ENCODE results near the gene CNTNAP3B.
"Not testable (repeated sequence)": the region's sequence is repeated elsewhere in the genome, so short reads cannot be mapped to it uniquely, and the experiment has no call there.

Gene CNTNAP3B

GRCh38 chr9:42129073-42129729 is at the start of gene CNTNAP3B:
Gene CNTNAP3B (minus strand): TSS chr9:42129426. CDS start chr9:42129094, 332 bp downstream.
- peak within 1 kb of the TSS in 1 of 2 donors; percentile 48 for H3K4me3 ChIP-seq
- H3K27ac ChIP-seq; H3K9me3 ChIP-seq; intact Hi-C loops (cut with DNase I; ENCODE audit: low total_unique reads); H3K27me3 ChIP-seq; H3K4me1 ChIP-seq; DNase-seq; H3K36me3 ChIP-seq: not testable (repeated sequence)

GRCh38 chr9:42160299-42160698 is 31.1 kb upstream of the CNTNAP3B start:
- DNase-seq; H3K9me3 ChIP-seq; H3K27ac ChIP-seq; H3K27me3 ChIP-seq; intact Hi-C loops (cut with DNase I; ENCODE audit: low total_unique reads); H3K4me1 ChIP-seq; H3K4me3 ChIP-seq; H3K36me3 ChIP-seq: not testable (repeated sequence)

DNA sequence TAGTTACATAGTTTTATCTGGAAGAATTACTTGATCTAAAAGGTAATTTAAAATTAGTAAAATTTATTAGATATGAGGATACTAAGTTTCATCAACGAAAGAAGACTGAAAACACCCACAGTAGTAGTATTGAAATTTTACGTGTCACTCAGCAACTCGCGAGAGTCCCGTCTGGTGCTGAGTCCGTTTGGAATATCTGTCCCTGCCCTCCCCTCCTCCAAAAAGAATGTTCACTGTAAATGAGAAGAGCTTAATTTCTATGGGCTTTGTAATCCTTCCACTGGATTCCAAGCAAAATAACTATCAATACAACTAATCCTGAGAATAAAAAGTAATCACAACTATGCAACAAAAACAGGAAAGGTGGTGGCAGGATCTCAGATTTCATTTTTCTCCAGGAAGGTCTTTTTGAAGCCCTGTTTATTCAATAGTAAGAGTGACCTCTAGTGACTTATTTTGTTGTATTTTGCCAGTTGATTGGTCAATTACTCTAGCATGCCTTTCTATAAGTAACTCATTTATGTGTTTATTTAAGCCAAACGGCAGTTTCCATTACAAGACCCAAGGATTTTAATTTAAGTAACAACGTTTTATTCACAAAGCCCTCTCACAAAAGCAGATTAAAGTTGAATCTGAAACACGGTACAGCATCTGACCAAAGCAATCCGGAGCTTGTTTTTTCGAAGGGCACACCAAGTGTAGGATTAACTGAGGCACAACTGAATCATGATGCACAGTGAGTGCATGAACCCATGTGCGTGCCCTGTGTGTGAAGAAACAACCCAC is 2.0 kb downstream of the CNTNAP3B start:
- H3K9me3 ChIP-seq; H3K36me3 ChIP-seq; H3K4me1 ChIP-seq; intact Hi-C loops (cut with DNase I; ENCODE audit: low total_unique reads); DNase-seq; H3K27ac ChIP-seq; H3K27me3 ChIP-seq: not testable (repeated sequence)
- H3K4me3 ChIP-seq, result peak overlapping the region; percentile 7 to 40

GRCh38 chr9:42121007-42121406 is 8.2 kb downstream of the CNTNAP3B start:
- intact Hi-C loops (cut with DNase I; ENCODE audit: low total_unique reads); DNase-seq; H3K9me3 ChIP-seq; H3K27ac ChIP-seq; H3K4me1 ChIP-seq; H3K36me3 ChIP-seq; H3K4me3 ChIP-seq; H3K27me3 ChIP-seq: not testable (repeated sequence)

DNA sequence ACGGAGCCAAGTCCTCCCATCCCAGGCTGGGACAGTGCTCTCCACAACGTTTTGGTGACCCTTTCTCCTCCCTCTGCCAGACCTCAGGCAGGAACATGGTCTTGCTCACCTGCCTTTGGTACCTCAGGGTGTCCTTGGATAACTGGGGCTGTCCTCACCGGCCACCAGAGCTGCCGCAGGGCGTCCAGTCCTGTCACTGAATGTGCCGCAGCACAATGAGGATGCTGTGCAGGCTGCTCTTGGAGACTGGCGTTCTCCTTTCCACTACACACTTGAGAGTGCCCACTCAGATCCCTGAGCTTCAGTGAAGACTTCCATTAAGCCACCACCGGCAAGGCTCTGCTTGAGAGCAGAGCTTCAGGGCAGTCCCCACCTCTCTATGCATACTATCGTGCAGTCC is 33.3 kb downstream of the CNTNAP3B start:
- intact Hi-C loops (cut with DNase I; ENCODE audit: low total_unique reads); H3K36me3 ChIP-seq; H3K27ac ChIP-seq; H3K4me3 ChIP-seq; DNase-seq; H3K4me1 ChIP-seq; H3K27me3 ChIP-seq; H3K9me3 ChIP-seq: not testable (repeated sequence)

DNA sequence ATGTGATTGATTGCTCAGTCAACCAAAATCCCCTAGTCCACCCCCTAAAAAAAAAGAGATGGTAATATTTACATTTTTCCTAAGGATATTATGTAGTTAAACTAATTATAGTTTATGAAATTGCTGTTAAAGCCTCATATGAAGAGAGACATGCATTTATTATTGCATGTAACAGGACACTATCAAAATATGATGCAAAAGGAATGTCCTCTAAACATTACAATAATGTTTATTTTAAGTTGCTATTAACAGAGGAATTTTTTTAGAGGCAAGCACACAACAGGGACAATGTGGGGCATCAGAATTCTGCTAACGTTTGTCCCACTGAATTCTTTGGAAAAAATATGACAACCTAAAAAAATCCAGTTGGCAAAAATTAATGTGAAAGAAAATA is 44.7 kb downstream of the CNTNAP3B start:
- H3K9me3 ChIP-seq; H3K27me3 ChIP-seq; DNase-seq; H3K4me3 ChIP-seq; H3K4me1 ChIP-seq; H3K36me3 ChIP-seq; H3K27ac ChIP-seq; intact Hi-C loops (cut with DNase I; ENCODE audit: low total_unique reads): not testable (repeated sequence)

DNA sequence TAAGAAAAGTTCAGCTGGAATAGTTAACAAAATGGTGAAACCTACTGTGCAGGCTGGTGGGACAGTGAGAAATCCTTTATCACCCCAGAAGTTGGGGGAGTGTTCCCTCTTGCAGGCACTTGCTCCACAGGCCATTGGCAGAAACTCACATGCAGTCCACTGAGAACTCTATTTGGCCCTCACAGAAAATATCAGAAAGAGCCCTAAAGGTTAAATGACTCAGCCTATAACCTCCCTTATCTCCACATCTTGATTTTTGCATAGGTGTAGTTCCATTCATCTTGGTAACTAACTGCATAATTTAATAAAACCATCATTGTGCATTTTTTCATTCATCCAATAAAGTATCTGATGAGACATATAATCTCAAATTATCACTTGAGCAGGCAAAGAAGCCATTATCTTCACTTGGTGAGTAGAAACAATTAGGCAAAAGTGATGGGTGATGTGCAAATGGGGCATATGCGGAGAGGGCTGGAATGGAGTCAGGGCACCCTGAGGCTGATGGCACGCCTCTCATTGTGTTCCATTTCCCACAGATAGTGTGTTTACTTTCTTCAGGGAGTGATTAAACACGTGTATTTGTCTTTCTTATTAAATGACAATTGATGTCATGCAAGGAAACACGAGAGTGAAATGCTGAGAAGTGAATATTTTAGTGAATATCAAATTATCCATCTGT is 45.2 kb downstream of the CNTNAP3B start:
- H3K4me3 ChIP-seq; DNase-seq; H3K9me3 ChIP-seq; H3K36me3 ChIP-seq; H3K4me1 ChIP-seq; H3K27me3 ChIP-seq; intact Hi-C loops (cut with DNase I; ENCODE audit: low total_unique reads); H3K27ac ChIP-seq: not testable (repeated sequence)

GRCh38 chr9:42080376-42080775 is 48.9 kb downstream of the CNTNAP3B start:
- H3K4me1 ChIP-seq; intact Hi-C loops (cut with DNase I; ENCODE audit: low total_unique reads); DNase-seq; H3K27ac ChIP-seq; H3K36me3 ChIP-seq; H3K4me3 ChIP-seq; H3K27me3 ChIP-seq; H3K9me3 ChIP-seq: not testable (repeated sequence)

DNA sequence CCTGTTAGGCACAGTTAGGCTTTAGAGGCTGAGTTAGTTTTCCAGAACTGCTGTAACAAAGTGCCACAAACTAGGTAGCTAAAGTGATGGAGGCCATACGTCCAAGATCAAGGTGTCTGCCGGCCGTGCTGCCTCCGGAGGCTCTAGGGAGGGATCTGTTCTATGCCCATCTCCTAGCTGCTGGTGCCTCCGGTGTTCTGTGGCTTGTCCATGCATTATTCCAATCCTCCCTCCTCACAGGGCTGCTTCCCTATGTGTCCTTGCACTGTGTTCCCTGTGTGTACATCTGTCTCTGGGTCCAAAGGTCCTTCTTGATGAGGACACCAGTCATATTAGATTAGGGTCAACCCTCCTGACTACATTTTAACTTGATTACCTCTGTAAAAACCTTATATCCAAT is 54.4 kb downstream of the CNTNAP3B start:
- intact Hi-C loops (cut with DNase I; ENCODE audit: low total_unique reads); H3K4me1 ChIP-seq; H3K4me3 ChIP-seq; H3K36me3 ChIP-seq; DNase-seq; H3K9me3 ChIP-seq; H3K27me3 ChIP-seq; H3K27ac ChIP-seq: not testable (repeated sequence)

DNA sequence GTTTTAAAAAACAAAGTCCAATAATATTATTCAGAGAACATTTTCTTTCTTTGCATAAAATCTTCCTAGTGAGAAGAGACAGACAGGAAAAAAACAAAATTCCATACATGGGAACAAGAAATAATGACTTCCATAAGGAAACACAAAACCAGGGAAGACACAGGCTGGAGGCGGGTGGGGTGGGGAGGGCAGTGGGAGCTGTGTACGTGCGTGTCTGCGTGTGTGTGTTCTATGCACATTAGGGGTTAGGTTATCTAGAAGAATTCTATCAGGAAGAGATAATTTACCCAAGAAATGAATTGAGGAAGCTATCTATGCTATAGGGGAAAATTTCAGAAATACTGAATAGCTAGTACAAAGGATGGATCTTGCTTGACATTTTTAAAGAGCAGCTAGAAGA is 58.2 kb downstream of the CNTNAP3B start:
- H3K9me3 ChIP-seq; H3K4me1 ChIP-seq; intact Hi-C loops (cut with DNase I; ENCODE audit: low total_unique reads); DNase-seq; H3K27ac ChIP-seq; H3K27me3 ChIP-seq; H3K36me3 ChIP-seq; H3K4me3 ChIP-seq: not testable (repeated sequence)

DNA sequence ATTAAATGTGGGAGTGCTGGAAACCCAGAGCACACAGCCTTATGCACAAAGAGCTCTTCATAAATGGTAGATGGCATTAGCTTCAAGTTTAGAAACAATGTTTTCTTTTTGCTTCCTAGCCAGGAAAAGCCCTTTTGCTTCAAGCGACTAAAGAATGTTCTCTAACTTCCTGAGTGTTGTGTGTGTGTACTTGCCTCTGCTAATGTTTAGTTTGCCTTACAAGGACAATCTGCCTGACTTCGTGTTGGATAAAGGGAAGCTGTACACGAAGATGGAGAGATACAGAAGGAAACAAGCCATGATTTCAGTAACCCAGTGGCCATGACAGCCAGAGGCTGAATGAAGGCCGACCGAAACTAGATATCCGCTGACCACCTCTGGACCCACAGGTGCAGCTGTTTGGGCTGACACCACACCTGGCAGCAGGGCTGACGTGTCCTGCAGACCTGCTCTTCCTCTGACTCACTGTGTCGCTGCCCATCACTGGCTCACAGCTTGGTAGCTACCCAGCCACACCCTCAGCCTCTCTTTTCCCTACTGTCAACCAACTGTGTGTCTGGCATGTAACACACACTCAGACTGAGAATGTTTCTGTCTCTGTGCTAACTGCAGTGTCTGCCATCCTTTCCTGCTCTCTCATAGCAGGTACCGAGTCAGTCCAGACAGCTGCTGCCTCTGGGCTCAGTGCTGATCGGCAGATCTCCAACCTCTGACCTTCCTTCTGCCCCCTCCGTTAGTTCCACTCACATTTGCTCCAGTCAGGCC is 59.0 kb downstream of the CNTNAP3B start:
- intact Hi-C loops (cut with DNase I; ENCODE audit: low total_unique reads); H3K36me3 ChIP-seq; DNase-seq: not testable (repeated sequence)

GRCh38 chr9:42053874-42054273 is 75.4 kb downstream of the CNTNAP3B start:
- H3K36me3 ChIP-seq; H3K27ac ChIP-seq; H3K27me3 ChIP-seq; DNase-seq; H3K4me1 ChIP-seq; H3K4me3 ChIP-seq; H3K9me3 ChIP-seq; intact Hi-C loops (cut with DNase I; ENCODE audit: low total_unique reads): not testable (repeated sequence)

More for the DNA sequence above, 59.0 kb downstream of the CNTNAP3B start:
- H3K27ac ChIP-seq, H3K4me3 ChIP-seq, H3K27me3 ChIP-seq, H3K4me1 ChIP-seq, H3K9me3 ChIP-seq: not testable (repeated sequence)

- H3K27me3 ChIP-seq; intact Hi-C loops (cut with DNase I; ENCODE audit: low total_unique reads); H3K36me3 ChIP-seq; H3K9me3 ChIP-seq; H3K27ac ChIP-seq; H3K4me3 ChIP-seq; DNase-seq; H3K4me1 ChIP-seq: not testable (repeated sequence)
These were observed 78.5 kb downstream of the CNTNAP3B start for GRCh38 chr9:42050701-42051100.

Data from tibial artery (tissue), 4 donors.